ENCODE measurements around the gene FOXN3. TPM values are rescaled to one million over a fixed set of nuclear protein-coding genes. Genes with fewer than 3 reads are reported as not detected.
A peak's percentile ranks its signal among the peaks of the same experiment; 100 is the strongest.

Gene FOXN3
- total RNA-seq, result 10 to 100 TPM; 46.8 to 72.6 TPM

GRCh38 chr14:89417091-89417464, at the start of gene FOXN3:
FOXN3 (minus strand) TSS chr14:89417233; CDS start chr14:89412476, 4,757 bp downstream.
- intact Hi-C loops (cut with DNase I), result loop anchor here (10.0 kb wide), 2 partner anchors 232 to 382 kb away; no protein-coding TSS in a partner anchor
- peak; percentile 95 for DNase-seq
- H3K27ac ChIP-seq, result peak within 1 kb of the TSS; percentile 96

GRCh38 chr14:89466484-89466883, 49.5 kb upstream of the FOXN3 start:
- no peaks in the 10 kb centered on the region for H3K4me1 ChIP-seq
- no peak overlapping the region for H3K4me3 ChIP-seq
- intact Hi-C loops (cut with DNase I), result no loop called here
- H3K9me3 ChIP-seq, result no peaks in the 10 kb centered on the region
- TF ChIP-seq CTCF (IDR thresholded peaks at IDR 0.05), result no peak
- no peaks in the 10 kb centered on the region for H3K36me3 ChIP-seq
- DNase-seq, result no peak
- H3K27ac ChIP-seq, result no peak overlapping the region
- H3K27me3 ChIP-seq, result no peaks in the 10 kb centered on the region
- H3K9ac ChIP-seq (ENCODE audit: low read depth in 2 of 2, low read length in 2 of 2), result no peak overlapping the region

More at GRCh38 chr14:89417091-89417464, at the start of gene FOXN3:
- H3K9ac ChIP-seq (ENCODE audit: low read depth in 2 of 2, low read length in 2 of 2), result peak within 1 kb of the TSS; percentile 92 to 97
- H3K36me3 ChIP-seq, result no peaks in the 10 kb centered on the region
- no peak for TF ChIP-seq CTCF (IDR thresholded peaks at IDR 0.05)
- no peaks in the 10 kb centered on the region for H3K27me3 ChIP-seq
- H3K9me3 ChIP-seq, result no peaks in the 10 kb centered on the region
- no peaks in the 10 kb centered on the region for H3K4me1 ChIP-seq
- H3K4me3 ChIP-seq, result peak within 1 kb of the TSS; percentile 73

- no peak overlapping the region for H3K27ac ChIP-seq
- no peaks in the 10 kb centered on the region for H3K36me3 ChIP-seq
- TF ChIP-seq CTCF (IDR thresholded peaks at IDR 0.05), result no peak
- H3K27me3 ChIP-seq, result no peaks in the 10 kb centered on the region
- no peak overlapping the region for H3K4me3 ChIP-seq
- DNase-seq, result no peak
- H3K9me3 ChIP-seq, result no peaks in the 10 kb centered on the region
- no peak overlapping the region for H3K9ac ChIP-seq (ENCODE audit: low read depth in 2 of 2, low read length in 2 of 2)
- intact Hi-C loops (cut with DNase I), result no loop called here
- no peaks in the 10 kb centered on the region for H3K4me1 ChIP-seq
These were observed 48.8 kb upstream of the FOXN3 start for GRCh38 chr14:89465876-89466275.

GRCh38 chr14:89461256-89461655, 44.2 kb upstream of the FOXN3 start:
- Histone ChIP-seq H3K9ac (ENCODE audit: low read depth in 2 of 2, low read length in 2 of 2) (no peak overlapping the region), H3K9me3 (no peaks in the 10 kb centered on the region), H3K4me1 (no peaks in the 10 kb centered on the region), H3K36me3 (no peaks in the 10 kb centered on the region), H3K27ac (no peak overlapping the region), H3K4me3 (no peak overlapping the region), H3K27me3 (no peaks in the 10 kb centered on the region)
- TF ChIP-seq CTCF (IDR thresholded peaks at IDR 0.05), result no peak
- no peak for DNase-seq
- intact Hi-C loops (cut with DNase I), result no loop called here

- intact Hi-C loops (cut with DNase I), result no loop called here
- H3K36me3 ChIP-seq, result no peaks in the 10 kb centered on the region
- H3K9me3 ChIP-seq, result no peaks in the 10 kb centered on the region
- H3K27ac ChIP-seq, result no peak overlapping the region
- H3K27me3 ChIP-seq, result no peaks in the 10 kb centered on the region
- TF ChIP-seq CTCF (IDR thresholded peaks at IDR 0.05), result no peak
- H3K4me3 ChIP-seq, result no peak overlapping the region
- H3K4me1 ChIP-seq, result no peaks in the 10 kb centered on the region
- no peak overlapping the region for H3K9ac ChIP-seq (ENCODE audit: low read depth in 2 of 2, low read length in 2 of 2)
- no peak for DNase-seq
These were observed 41.8 kb upstream of the FOXN3 start for GRCh38 chr14:89458713-89459420.

All from colonic mucosa (tissue), 4 donors.